SH-SY5Y (cell line): ENCODE measurements around the gene ARAF.

ENCODE experiments used
- GATA2 ChIP-seq: IDR thresholded peaks from 2 replicates; pipeline ENCODE4 v1.6.1; 2011; ENCODE audit warnings: mild to moderate bottlenecking, low read depth, low read length
- GATA3 ChIP-seq: IDR thresholded peaks from 2 replicates; pipeline ENCODE4 v1.6.1; 2011; ENCODE audit warnings: low read depth, mild to moderate bottlenecking, low read length, moderate library complexity

ARAF gene

DNA sequence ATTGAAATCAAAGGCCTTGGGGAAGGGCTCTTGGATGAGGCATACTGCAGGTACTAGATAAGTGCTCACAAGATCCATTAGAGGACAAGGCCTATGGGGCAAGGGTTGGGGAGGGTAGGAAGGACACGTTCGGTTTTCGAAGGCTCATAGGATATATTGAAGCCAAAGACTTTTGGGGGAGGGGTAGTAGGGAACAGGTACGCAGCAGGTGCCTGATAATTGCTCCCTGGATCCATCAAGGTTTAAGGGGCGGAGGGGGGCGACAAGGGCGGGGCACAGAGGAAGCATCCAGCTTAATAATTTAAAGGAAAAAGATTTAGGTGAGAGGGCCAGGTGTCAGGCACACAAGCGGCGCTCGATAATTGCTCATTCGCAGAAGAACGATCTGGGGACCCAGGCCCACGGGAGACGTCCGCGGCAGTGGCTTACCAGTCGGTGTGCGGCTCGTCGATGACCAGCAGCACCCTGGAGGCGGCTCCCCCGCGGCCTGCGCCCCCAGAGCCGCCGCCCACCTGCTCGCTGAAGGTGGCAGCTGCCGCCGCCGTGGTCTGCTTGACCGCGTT is 58.0 kb downstream of the ARAF start:
- TF ChIP-seq GATA3, result no peak
- TF ChIP-seq GATA2, result no peak

GRCh38 chrX:47619486-47620302 is 58.7 kb downstream of the ARAF start, which contains the start of gene SYN1:
Gene SYN1, minus strand, starts transcription at chrX:47619857. Its CDS starts 129 bp downstream, at chrX:47619728.
- TF ChIP-seq GATA2 (no peak), GATA3 (no peak)

DNA sequence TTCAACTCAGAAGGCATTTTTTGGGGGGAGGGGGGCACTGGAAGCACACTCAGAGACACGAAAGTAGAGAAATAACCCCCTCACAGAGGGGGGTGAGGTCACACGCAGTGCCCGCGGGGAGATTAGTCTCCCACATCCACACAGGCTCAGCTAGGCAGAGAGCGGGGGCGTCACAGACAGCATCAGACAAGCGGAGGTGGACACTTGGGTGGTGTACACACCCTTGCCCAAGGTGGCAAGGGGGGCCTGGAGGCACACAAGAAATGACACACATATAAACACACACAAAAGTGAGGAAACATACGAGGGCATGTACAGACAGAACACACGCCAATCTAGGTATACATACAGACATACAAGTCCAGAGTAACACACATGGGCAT is 59.3 kb downstream of the ARAF start:
- no peak for TF ChIP-seq GATA2
- TF ChIP-seq GATA3, result no peak
